ENCODE measurements around the gene C1S.

DNA sequence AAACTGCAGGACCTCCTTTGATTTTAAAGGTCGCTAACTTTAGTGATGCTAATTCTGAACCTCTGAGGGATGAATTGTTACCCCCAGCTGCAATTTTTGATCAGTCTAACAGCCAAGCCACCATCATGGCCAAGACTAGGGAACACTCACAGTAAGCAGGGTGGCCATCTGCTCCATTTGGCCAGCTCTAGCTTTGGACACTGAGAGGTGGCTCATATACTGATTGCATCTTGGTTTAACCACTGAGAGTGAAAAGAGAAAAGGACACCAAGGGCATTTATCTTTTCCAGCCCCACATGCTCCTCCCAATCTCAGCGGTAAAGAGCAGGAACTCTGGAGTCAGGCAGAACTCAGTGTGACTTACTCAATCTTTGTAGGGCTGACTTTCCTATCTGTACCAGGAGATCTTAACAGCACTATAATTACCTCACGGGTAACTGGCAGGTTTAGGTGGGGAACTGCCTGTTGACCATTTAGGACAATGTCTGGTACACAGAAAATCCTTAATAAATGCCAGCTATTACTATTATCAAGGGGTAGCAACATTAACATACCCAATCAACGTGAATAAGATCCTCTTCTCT is 48.4 kb upstream of the C1S start:
- no peak for TF ChIP-seq POLR2A (IDR thresholded peaks at IDR 0.05)
- TF ChIP-seq, protein P1, sequence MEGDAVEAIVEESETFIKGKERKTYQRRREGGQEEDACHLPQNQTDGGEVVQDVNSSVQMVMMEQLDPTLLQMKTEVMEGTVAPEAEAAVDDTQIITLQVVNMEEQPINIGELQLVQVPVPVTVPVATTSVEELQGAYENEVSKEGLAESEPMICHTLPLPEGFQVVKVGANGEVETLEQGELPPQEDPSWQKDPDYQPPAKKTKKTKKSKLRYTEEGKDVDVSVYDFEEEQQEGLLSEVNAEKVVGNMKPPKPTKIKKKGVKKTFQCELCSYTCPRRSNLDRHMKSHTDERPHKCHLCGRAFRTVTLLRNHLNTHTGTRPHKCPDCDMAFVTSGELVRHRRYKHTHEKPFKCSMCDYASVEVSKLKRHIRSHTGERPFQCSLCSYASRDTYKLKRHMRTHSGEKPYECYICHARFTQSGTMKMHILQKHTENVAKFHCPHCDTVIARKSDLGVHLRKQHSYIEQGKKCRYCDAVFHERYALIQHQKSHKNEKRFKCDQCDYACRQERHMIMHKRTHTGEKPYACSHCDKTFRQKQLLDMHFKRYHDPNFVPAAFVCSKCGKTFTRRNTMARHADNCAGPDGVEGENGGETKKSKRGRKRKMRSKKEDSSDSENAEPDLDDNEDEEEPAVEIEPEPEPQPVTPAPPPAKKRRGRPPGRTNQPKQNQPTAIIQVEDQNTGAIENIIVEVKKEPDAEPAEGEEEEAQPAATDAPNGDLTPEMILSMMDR (IDR thresholded peaks at IDR 0.05) = no peak

All from lower leg skin (tissue), 3 donors.